Left renal cortex interstitium (tissue), 4 donors: ENCODE measurements around the gene DDX18. TPM values are rescaled to one million over a fixed set of nuclear protein-coding genes. Genes with fewer than 3 reads are reported as not detected.

Experiments
- DNase-seq, 4 donors: peaks; one replicate each; pipeline ENCODE4 v3.0.0-alpha.2; 2013; ENCODE audit warnings: low read depth in 4 of 4, low spot score in 2 of 4, missing footprints in 1 of 4
- polyA plus RNA-seq, 4 donors: library from polyadenylated mRNA; unstranded; fragments of 120-200 nt; gene quantifications; one replicate each; pipeline ENCODE4 v1.2.1, GENCODE V29; 2013; ENCODE audit not compliant: insufficient read length in 4 of 4

DDX18 gene
- polyA plus RNA-seq, 4 donors, result 74.7 to 84.8 (median 81.6) TPM

DNA sequence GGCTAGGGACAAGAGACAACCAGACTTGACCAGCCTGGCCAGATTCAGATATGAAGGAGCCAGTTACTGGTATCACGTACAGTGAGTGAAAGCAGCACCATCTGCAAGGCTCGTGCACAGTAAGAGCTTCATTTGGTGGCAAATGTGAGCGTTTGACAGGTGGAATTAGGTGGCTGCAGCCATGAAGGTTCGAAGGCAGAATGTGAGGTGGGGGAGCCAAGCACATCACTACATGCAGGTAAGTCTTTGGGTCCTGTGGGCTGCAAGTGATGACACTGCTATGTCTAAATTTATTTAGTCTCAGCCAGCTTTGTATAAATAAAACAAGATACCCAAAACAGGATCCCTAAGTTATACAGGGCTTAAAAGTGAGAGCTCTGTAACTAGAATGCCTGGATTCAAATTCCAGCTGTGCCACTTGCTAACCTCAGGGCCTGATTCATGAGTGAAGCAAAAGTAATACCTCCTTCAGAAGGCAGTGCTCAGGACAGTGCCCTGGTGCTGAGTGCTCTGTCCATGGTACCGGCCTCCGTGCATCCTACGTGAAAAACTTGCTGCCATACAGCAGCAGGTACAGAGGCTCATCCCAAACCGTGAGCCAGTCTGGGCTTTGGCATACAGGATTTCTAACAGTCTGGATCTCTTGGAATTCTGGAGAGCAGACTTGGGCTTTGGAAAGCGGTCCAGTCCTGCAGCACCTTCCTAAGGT, 18.6 kb downstream of the DDX18 start:
- no peak for DNase-seq

DNA sequence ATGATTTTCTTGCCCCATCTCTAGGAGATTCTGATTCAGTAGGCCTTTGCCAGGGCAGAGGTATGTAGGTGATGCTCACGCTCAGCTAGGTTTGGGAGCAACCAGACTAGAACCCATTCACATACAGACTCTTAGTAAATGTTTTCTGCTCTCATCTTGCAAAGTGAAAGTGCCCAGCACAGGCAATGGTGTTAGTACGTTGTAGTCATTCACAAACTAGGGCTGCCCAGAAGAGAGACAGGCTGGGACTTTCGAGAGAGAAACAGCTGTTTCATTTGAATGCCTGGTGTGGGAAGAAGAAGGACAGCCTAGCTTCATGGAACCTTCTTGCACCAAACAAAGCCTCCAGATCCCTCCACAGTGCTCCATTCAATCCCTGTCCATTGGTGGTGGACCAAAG, 19.4 kb downstream of the DDX18 start:
- no peak for DNase-seq

DNA sequence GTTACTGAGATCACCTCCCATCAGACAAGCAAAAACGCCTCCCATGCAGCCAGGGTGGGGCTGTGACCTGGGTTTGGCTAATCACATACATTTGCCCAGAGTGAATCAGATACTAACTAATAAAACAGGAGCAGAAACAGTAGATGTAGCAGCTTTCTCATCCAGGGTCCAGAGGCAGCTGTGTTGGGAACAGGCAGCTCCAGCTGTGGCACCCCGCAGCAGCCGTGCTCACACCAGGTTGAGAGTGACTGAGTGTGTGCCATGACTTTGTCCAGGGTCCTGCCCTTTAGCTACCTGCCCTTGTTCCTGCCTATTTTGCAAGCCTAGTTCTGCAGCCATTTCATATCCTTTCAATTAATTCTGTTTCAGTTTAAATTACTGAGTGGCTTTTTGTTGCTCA, 20.5 kb downstream of the DDX18 start:
- DNase-seq, result no peak

DNA sequence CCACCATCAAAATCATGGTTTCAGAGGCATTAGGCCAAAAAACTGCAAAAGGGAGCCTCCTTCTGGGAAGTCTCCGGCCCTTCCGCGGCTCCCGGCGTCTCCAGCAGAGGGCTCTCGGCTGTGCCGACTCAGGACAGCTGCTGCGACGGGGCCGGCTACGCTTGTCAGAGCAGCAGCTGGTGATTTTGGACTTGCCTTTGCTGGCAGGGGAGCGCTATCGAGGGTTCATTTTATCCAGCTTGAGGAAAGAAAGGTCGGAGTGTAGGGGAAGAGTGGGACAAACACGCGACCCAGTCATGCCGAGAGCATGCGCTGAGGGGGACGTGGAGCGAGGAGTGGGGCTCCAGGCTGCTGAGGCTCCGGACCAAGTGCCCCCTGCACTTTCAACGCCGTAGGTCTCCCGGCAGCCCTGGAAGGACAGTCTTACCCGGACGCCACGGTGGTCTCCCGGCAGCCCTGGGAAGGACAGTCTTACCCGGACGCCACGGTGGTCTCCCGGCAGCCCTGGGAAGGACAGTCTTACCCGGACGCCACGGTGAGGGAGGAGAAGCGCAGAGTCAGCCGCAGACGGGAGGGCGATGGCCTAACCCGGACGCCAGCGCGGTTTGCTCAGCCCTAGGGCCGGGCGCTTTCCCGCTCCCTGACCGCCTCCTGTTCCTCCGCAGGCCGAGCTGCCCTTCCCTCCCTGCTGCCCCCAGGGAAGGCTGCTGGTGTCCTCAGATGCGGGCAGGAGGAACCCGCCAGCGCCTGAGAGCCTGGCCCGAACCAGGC, 21.7 kb downstream of the DDX18 start:
- peak; percentile 31 to 74 (median 54) for DNase-seq

DNA sequence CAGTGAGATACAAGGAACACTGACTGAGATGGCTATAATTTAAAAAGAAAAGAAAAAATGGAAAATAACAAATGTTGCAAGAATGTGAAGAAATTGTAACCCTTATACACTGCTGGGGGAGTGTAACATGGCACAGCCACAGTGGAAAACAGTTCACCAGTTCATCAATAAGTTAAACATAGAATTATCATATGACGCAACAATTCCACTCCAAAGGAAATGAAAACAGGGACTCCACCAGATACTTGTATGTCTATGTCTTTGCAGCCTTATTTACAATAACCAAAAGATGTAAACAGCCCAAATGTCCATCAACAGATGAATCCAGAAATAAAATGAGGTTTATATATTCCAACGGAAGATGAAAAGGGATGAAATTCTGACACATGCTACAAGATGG, 30.8 kb downstream of the DDX18 start:
- DNase-seq, result no peak

DNA sequence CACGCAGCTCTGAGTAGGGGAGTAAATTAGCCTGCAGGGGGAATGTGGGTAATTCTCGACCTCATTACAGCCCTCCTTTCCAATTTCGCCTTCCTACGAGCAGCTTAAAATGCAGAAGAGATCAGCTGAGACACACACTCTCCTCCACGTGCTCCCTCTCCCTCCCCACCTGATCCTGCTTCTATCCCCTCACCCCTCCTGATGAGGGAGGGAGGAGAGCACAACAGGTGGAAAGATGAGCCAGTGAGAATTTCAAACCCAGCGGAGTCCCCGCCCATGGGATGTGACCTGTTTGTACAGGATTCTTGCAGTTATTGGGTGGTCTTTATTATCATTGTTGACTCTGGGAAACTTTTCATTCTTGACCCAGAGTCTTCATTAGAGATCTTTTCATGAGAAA, 35.5 kb downstream of the DDX18 start:
- DNase-seq, result no peak

DNA sequence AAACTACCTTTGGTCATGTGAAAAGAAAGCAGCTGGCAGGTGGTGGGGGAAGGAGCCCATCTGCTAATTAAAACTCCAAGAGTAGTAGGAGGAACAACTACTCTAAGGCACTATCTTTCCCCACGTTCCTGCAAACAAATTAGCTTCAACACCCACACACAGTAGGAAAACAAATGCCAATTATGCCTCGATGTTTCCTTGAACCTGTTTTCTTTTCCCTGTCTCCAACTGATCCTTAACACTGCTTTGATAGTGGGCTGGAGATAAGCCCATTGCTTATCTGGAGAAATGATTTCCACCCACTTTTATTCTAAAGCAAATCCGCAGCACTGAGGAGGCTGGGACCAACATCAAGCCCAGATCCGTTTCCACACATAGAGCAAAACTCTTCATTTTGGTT, 36.0 kb downstream of the DDX18 start:
- no peak for DNase-seq

DNA sequence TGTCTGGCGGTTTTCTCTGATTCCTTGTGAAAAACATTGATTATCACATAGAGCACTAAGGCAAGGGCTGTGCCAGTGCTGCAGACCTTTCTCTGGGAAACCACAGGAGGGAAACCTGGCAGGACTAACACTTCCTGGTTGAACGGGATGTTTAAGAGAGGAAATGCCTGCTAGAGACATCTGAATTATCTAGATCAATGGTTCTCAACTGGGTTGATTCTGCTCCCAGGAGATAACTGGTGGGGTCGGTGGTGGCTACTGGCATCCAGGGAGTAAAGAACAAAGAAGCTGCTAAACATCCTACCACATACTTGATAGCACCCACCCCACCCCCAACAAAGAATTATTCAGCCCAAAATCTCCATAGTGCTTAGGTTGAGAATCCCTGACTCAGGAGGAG, 37.5 kb downstream of the DDX18 start:
- no peak for DNase-seq

DNA sequence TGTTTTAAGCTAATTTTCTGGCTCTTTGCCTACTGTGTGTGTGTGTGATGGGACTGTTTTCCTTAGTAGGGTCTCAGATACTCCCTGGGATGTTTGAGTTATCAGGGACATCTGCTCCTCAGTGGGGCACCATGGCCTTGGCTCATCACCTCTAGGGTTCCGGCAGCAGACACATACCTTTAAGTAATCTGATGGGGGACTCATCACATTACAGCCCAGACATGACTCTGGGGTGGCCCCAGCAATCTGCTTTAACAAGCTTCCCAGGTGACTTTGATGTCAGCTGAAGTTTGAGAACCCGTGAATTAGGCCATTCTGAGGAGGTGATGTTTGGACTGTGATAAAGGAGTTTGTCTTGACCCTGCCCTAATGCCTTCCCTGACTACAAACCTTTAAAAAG, 38.8 kb downstream of the DDX18 start:
- DNase-seq, result no peak

DNA sequence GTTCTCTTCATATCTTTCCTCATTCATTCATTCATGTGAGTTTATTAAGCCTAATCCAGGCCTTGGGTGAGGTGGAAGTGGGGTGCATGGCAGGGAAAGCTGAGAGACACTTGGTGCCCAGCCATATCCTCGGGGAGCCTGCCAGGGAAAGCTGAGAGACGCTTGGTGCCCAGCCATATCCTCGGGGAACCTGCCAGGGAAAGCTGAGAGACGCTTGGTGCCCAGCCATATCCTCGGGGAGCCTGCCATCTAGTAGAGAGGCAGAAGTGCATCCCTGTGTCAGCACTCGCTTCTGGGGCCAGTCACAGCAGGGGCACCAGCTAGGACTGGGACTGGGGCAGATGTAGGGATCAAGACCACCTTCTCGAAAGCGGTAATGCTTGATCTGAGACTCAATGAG, 39.4 kb downstream of the DDX18 start:
- no peak for DNase-seq

DNA sequence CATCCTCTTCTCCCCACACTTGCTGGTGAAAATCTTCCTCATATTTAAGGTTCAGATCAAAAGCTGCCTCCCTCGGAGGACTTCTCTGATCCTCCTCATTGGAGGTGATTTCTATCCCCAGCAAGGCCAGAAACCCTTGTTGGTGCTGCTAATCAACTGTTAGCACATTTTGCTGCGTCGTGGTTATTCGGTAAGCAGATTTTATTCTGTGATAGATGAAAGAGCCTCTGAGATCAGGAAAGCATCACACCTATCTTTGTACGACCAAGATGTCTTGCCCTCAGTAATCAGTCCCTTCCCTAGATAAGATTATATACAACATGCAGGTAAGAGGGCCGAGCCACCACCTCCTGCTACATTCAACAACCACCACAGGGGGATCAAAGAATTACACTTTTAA, 40.1 kb downstream of the DDX18 start:
- no peak for DNase-seq

DNA sequence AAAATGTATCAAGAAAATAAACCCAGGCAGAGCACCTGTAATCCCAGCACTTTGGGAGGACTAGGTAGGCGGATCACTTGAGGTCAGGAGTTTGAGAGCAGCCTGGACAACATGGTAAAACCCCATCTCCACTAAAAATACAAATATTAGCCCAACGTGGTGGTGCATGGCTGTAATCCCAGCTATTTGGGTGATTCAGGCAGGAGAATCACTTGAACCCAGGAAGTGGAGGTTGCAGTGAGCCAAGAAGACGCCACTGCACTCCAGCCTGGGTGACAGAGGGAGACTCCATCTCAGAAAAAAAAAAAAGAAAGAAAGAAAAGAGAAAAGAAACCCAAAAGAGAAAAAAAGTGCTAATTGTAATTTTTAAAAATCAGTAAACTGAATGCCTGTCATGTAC, 41.4 kb downstream of the DDX18 start:
- no peak for DNase-seq

DNA sequence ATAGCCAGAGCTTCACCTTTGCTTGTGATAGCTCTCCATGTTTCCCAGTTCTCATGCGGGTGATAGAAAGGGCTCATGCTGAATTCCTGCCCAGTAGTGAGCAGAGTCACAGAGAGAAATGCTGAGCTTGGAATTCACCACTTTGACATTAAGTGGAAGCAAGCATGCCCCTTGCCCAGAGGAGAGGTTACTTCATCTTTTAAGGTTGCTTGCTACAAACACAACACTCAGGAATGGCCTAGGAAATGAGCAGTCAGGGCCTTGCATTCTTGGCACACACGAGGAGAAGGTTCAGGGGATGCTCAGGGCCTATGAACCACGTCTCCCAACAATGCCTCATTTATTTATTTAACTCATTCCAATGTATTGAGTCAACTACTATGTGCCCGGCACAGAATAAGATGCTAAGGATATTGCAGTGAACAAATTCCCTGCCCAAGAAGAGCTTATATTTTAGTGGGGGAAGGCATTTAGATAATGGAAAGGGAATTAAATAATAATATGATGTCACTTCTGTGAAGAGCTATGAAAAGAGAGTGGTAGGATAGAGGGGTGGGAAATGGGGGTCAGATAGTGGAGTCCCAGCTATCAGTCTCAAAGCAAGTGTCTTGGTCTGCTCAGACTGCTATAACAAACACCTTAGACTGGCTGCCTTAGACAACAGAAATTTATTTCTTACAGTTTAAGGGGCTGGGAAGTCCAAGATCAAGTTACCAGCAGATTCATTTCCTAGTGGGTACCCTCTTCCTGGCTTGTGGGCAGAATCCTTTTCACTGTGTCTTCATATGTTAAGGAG, 42.1 kb downstream of the DDX18 start:
- no peak for DNase-seq

DNA sequence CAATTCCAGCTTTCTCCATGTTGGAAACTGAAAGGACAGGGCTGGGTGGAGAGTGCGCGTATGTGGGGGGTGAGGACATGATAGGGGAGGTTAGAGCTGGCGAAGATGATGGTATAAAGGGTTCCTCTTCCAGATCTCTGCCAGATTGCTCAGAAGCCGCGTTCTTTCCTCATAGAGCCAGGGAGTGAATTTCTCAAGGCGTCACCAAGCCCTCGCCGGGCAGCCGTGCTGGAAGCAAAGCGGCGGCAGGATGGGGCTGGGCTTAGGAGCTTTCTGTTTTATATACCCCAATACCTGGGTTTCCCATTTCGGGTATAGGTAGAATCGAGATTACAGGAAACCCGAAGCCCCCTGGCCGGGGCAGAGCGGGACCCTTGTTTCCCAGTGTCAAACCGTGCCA, 43.8 kb downstream of the DDX18 start:
- no peak for DNase-seq

DNA sequence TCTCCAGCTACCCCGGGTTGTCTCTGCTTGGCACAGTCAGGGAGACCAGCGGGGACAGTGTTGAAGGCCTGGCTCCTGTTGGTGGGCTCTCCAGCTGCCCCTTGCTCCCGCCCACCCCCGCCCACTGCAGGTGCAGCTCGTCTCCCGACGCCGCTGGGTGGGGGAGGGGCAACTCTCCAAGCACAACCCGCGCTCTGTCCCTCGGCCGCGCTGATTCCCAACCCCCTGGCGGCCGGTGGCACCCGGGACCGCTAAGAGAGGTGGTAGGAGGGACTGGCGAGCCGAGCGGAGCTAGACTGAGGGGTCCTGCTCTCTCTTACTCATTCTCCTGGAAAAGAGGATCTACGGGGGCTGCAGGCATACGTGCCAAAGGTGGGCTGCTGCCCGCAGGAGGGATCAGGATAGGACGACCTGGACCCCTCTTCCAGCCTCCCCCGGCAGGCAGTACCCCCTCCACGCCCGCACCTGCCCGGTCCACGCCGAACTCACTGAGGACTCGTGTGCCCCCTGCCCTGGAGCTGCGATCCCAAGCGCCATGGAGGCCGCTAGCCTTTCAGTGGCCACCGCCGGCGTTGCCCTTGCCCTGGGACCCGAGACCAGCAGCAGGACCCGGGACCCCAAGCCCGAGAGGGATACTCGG, 44.5 kb downstream of the DDX18 start:
- DNase-seq, result no peak

DNA sequence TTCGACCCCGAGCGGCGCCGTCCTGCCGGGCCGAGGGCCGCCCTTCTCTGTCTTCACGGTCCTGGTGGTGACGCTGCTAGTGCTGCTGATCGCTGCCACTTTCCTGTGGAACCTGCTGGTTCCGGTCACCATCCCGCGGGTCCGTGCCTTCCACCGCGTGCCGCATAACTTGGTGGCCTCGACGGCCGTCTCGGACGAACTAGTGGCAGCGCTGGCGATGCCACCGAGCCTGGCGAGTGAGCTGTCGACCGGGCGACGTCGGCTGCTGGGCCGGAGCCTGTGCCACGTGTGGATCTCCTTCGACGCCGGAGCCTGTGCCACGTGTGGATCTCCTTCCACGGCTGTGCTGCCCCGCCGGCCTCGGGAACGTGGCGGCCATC, 45.0 kb downstream of the DDX18 start:
- no peak for DNase-seq

DNA sequence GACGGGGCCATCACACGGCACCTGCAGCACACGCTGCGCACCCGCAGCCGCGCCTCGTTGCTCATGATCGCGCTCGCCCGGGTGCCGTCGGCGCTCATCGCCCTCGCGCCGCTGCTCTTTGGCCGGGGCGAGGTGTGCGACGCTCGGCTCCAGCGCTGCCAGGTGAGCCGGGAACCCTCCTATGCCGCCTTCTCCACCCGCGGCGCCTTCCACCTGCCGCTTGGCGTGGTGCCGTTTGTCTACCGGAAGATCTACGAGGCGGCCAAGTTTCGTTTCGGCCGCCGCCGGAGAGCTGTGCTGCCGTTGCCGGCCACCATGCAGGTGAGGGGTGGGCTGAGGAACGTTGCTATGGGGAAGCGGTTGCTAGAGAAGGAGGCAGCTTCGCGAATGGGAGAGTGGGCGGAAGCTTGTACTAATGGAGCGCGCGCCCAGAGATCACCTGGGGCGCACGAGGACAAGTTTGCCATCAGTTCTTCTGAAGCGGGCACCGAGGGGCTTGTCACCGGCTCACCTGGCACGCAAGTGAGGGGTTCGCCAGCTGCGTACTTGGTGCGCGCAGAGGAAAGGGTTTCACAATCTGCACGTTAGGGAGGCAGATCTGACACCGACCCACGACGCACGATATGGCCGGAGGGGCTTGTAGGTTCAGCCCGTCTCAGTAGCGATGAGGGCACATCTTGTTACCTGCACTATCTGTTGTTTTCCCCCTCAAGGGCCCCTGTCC, 45.6 kb downstream of the DDX18 start:
- no peak for DNase-seq

DNA sequence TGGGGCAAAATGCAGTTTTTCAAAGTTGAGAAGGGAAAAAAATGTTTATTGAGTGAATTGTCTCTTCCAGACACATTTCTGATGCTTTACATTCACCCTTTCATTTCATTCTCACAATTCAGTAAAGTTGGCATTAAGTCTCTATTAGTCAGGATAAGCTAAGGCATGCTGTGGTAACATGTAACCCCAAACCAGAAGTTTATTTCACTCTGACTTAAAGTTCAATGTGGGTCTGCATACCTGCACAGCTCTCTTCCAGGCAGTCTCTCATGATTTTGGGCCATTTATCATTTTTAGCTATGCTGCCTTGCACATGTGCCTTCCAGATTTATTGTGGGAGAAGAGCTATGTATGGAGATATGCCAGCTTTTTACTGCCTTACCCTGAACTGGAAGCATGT, 48.0 kb downstream of the DDX18 start:
- DNase-seq, result no peak

DNA sequence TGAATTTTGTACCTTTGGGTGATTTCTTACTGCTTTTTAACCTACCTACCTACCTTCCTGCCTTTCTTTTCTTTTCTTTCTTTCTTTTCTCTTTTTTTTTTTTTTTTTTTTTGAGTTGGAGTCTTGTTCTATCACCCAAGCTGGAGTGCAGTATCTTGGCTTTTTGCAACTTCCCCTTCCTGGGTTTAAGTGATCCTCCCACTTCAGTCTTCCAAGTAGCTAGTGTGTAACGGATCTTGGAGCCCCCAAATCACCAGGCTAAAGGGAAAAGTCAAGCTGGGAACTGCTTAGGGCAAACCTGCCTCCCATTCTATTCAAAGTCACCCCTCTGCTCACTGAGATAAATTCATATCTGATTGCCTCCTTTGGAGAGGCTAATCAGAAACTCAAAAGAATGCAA, 61.3 kb downstream of the DDX18 start:
- DNase-seq, result no peak

DNA sequence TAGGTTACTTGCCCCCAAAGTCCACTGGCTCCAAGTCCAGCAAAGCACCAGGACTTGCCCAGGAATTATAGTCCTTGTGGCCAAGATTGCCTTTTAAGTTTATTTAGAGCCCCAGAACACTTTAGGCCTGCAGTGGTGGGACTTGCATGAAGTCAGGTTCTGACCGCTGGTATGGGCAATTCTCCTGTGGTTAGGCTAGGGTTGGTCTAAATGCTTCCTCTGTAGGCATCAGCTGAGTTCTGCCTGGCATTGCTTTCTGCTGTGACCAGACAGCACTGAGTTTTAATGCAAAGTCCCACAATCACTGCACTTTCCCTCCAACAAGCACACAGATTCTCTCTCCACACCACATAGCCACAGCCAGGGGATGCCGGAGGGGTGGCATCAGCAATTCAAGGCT, 64.5 kb downstream of the DDX18 start:
- DNase-seq, result no peak
